PC-3 (cell line): Measurements from ENCODE around the gene CERK.

ENCODE experiments used
- EZH2 ChIP-seq: fragments of 300-600 bp; sonication (generic); IDR thresholded peaks from one replicate; pipeline ENCODE4 v1.6.1; 2017; ENCODE audit warnings: antibody characterized with exemption, mild to moderate bottlenecking, low read length; ENCODE audit not compliant: unreplicated experiment
- EZH2phosphoT487 ChIP-seq: fragments of 300-600 bp; sonication (generic); IDR thresholded peaks from 2 replicates; pipeline ENCODE4 v1.6.1; 2018; ENCODE audit warnings: mild to moderate bottlenecking, antibody characterized with exemption, low read length, borderline replicate concordance
- TF ChIP-seq, protein P1 (sequence below): fragments of 300-600 bp; sonication (generic); conservative IDR thresholded peaks from 2 replicates; pipeline ENCODE4 v1.5.1; 2017; ENCODE audit warnings: antibody characterized with exemption, low read depth, mild to moderate bottlenecking, low read length

DNA sequence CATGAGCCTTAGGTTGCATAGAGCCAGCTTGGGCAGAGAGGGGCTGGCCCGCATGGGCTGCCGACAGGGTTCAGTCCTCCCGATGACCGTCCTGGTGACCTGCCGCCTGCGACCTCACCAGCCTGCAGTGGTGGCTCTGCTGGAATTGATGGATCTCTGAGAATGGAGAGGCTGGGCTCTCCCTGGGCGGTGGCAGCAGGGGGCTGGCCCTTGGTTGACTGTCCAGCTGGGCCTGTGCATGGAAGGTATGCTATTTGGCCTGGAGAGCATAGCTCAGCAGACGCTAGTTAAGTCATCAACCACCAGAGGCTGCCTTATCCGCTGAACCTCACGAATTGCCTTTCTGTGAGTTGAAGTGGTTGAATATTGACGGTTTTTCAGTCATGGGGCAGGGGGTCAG lies 98.2 kb downstream of the CERK start:
- TF ChIP-seq, protein P1, sequence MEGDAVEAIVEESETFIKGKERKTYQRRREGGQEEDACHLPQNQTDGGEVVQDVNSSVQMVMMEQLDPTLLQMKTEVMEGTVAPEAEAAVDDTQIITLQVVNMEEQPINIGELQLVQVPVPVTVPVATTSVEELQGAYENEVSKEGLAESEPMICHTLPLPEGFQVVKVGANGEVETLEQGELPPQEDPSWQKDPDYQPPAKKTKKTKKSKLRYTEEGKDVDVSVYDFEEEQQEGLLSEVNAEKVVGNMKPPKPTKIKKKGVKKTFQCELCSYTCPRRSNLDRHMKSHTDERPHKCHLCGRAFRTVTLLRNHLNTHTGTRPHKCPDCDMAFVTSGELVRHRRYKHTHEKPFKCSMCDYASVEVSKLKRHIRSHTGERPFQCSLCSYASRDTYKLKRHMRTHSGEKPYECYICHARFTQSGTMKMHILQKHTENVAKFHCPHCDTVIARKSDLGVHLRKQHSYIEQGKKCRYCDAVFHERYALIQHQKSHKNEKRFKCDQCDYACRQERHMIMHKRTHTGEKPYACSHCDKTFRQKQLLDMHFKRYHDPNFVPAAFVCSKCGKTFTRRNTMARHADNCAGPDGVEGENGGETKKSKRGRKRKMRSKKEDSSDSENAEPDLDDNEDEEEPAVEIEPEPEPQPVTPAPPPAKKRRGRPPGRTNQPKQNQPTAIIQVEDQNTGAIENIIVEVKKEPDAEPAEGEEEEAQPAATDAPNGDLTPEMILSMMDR: no peak
- no peak for TF ChIP-seq EZH2
- no peak for TF ChIP-seq EZH2phosphoT487
